ENCODE measurements around the gene CD14.

DNA sequence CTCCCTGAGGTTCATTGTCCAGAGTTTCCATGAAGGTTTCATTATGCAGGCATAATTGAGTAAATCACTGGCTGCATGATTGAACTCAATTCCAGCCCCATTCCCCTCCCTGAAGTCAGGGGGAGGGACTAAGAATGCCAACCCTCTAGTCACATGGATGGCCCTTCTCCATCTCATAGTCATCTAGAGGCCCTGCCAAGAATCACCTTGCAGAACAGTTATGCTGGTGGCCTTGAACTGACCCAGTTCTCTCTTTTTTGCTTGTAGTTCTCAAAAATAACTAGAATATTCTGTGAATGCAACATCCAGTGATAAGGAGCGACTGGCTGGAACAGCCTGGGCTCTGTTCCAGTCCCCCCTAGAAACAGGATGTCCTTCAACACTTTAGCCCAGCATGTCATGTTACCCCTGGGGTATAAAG, 36.6 kb downstream of the CD14 start:
- TF ChIP-seq, protein P1, sequence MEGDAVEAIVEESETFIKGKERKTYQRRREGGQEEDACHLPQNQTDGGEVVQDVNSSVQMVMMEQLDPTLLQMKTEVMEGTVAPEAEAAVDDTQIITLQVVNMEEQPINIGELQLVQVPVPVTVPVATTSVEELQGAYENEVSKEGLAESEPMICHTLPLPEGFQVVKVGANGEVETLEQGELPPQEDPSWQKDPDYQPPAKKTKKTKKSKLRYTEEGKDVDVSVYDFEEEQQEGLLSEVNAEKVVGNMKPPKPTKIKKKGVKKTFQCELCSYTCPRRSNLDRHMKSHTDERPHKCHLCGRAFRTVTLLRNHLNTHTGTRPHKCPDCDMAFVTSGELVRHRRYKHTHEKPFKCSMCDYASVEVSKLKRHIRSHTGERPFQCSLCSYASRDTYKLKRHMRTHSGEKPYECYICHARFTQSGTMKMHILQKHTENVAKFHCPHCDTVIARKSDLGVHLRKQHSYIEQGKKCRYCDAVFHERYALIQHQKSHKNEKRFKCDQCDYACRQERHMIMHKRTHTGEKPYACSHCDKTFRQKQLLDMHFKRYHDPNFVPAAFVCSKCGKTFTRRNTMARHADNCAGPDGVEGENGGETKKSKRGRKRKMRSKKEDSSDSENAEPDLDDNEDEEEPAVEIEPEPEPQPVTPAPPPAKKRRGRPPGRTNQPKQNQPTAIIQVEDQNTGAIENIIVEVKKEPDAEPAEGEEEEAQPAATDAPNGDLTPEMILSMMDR (conservative IDR thresholded peaks at IDR 0.05; ENCODE audit: low read length): no peak
- TF ChIP-seq EZH2phosphoT487 (IDR thresholded peaks at IDR 0.05; ENCODE audit: borderline replicate concordance, low read depth, low read length): no peak
